HG03520 (cell line): ENCODE results near the gene BMPR2.
"Not testable (repeated sequence)": the region's sequence is repeated elsewhere in the genome, so short reads cannot be mapped to it uniquely, and the experiment has no call there.

Experiments used
- ATAC-seq: cut with Tn5 transposase; IDR thresholded peaks from one replicate; pipeline ENCODE4 v1.9.1; 2021; ENCODE audit warnings: mild to moderate bottlenecking, moderate library complexity; ENCODE audit not compliant: unreplicated experiment

BMPR2 gene

GRCh38 chr2:202378662-202379358 is 2.7 kb downstream of the BMPR2 start:
- no peak for ATAC-seq

- no peak for ATAC-seq
Observed at GRCh38 chr2:202382684-202383083, 6.6 kb downstream of the BMPR2 start.

GRCh38 chr2:202386495-202386894 is 10.4 kb downstream of the BMPR2 start:
- ATAC-seq, result not testable (repeated sequence)

GRCh38 chr2:202387608-202388342 is 11.6 kb downstream of the BMPR2 start:
- no peak for ATAC-seq

GRCh38 chr2:202400941-202401340 is 24.8 kb downstream of the BMPR2 start:
- ATAC-seq, result no peak

GRCh38 chr2:202405798-202406197 is 29.7 kb downstream of the BMPR2 start:
- ATAC-seq, result no peak

GRCh38 chr2:202406445-202406978 is 30.4 kb downstream of the BMPR2 start:
- ATAC-seq, result no peak

- ATAC-seq, result no peak
Observed at GRCh38 chr2:202408546-202409140, 32.5 kb downstream of the BMPR2 start.

- ATAC-seq, result no peak
Observed at GRCh38 chr2:202410092-202410491, 34.0 kb downstream of the BMPR2 start.

GRCh38 chr2:202411097-202411496 is 35.0 kb downstream of the BMPR2 start:
- no peak for ATAC-seq

- ATAC-seq, result no peak
Observed at GRCh38 chr2:202418027-202418426, 41.9 kb downstream of the BMPR2 start.

- no peak for ATAC-seq
Observed at GRCh38 chr2:202418511-202418910, 42.4 kb downstream of the BMPR2 start.

GRCh38 chr2:202423139-202423538 is 47.0 kb downstream of the BMPR2 start:
- ATAC-seq, result no peak

GRCh38 chr2:202425036-202425435 is 48.9 kb downstream of the BMPR2 start:
- ATAC-seq, result no peak

- ATAC-seq, result no peak
Observed at GRCh38 chr2:202426751-202427150, 50.6 kb downstream of the BMPR2 start.

- no peak for ATAC-seq
Observed at GRCh38 chr2:202429164-202429980, 53.2 kb downstream of the BMPR2 start.

GRCh38 chr2:202432776-202433175 is 56.6 kb downstream of the BMPR2 start:
- no peak for ATAC-seq

GRCh38 chr2:202434472-202434871 is 58.3 kb downstream of the BMPR2 start:
- no peak for ATAC-seq

GRCh38 chr2:202436626-202437025 is 60.5 kb downstream of the BMPR2 start:
- no peak for ATAC-seq

- not testable (repeated sequence) for ATAC-seq
Observed at GRCh38 chr2:202440117-202440516, 64.0 kb downstream of the BMPR2 start.

GRCh38 chr2:202442882-202443281 is 66.8 kb downstream of the BMPR2 start:
- ATAC-seq, result no peak
